Stimulated activated CD4-positive, alpha-beta T cell treated with anti-CD3 and anti-CD28 coated beads, Interleukin-1b, Interleukin-23, amount 100 ng/mL, for 4 hours (primary cell): ENCODE results near the gene PPP1R16B.

ENCODE experiments used
- DNase-seq, 2 donors: peaks; one replicate each; pipeline ENCODE4 v3.0.0-alpha.2; 2020; ENCODE audit warnings: low read depth in 2 of 2

Gene PPP1R16B

DNA sequence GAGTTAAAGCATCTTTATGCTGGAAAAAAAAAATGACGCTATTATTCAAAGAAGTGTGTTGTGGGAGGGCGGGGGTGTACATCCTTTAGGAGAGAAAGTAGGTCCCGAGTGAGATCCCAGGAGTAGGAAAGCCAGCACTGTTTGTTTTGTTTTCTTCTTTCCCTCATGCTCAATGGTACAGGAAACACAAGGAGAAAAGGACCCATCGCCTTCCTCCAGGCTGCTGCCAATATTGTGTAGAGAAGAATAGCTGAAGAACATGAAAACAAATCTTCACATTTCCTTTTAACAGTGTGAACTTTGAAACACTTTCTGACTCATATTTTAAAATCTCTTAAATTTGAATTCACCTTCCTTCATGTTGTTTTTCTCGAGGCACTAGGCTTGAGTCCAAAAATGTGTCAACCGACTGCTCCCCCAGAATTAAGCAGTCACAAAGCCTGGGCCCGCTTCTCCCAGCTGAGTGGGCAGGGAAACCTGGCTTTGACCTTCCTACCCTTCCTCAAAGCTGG lies 22.3 kb downstream of the PPP1R16B start:
- no peak for DNase-seq

DNA sequence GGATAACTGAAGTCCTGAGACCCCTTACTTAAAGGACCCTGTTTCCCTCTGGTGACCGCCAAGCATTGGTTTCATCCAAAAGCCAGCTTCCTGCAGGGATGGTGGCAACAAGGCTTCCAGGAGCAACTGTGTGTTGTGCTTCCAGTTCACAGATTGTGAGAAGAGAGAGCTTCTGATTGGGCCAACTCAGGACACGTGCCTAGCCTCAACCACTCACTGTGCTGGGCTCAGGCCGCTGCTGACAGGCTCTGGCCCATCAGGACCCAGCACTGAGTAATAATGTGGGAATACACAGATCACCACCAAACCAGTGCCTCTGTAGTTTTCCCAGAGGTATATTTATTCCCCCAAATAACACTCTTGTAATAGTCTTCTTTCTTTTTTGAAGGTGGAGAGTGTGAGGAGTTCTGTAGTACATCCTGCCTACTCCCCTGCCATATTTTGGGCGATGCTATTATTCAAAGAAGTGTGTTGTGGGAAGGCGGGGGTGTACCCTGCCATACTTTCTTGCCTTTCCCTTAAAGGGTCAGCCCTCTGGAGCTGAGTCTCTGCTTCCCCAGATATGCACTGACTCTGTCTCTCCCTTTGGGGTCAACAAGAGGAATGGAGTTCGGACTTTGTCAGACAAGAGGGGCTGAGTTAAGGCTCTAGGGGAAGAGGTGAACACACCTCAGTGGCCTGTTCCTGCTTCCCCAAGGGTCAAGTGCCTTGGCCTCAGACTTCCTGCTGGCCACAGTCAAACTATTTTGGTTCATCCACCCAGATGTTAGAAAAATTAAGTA lies 23.2 kb downstream of the PPP1R16B start:
- no peak for DNase-seq

GRCh38 chr20:38829296-38829875 lies 23.9 kb downstream of the PPP1R16B start:
- DNase-seq, result no peak

DNA sequence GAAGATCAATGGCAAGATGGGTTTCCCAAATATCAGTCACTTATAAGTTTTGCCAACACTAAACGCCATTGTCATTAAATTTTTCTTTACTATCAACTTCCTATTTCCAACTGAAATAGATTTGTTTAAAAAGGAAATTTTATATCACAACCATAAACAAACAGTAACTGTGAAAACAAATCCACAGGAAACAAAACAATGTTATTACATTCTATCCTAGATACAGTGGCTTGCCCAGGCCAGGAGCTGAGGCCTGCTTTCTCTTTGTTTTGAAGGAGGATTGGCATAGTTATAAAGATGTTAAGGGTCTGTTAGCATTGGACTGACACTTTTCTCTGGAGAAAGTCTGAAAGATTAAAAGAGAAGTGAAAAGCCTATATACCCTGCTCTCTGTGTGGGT lies 24.9 kb downstream of the PPP1R16B start:
- no peak for DNase-seq

- DNase-seq, result no peak
Measured at GRCh38 chr20:38831049-38831691, 25.7 kb downstream of the PPP1R16B start.

DNA sequence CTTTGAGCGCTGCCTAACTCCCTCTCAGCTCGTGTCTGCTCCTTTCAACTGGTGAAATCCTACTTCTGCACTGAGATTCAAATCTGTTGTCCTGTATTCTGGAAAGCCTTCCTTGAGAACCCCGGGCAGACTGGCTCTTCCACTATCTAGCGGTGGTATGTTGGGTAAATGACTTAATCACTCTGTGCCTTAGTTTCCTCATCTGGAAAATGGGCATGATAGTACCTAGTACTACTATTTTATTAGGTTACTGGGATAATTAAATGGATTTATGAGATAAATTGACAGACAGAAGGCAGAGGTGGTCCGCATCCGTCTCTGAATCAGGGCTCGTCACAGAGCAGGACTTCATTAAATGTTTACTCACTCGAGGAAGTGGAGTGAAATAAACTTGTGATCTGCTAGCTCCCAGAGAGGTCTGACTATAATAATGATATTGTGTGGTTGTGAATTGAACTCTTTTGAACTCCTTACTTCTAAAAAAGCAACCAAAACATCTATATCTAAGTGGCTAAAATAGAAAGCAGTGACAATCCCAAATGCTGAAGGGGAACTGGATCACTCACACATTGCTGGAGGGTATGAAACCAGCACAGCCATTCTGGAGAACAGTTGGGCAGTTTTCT lies 26.6 kb downstream of the PPP1R16B start:
- no peak for DNase-seq

- no peak for DNase-seq
Measured at GRCh38 chr20:38833154-38833856, 27.8 kb downstream of the PPP1R16B start.

DNA sequence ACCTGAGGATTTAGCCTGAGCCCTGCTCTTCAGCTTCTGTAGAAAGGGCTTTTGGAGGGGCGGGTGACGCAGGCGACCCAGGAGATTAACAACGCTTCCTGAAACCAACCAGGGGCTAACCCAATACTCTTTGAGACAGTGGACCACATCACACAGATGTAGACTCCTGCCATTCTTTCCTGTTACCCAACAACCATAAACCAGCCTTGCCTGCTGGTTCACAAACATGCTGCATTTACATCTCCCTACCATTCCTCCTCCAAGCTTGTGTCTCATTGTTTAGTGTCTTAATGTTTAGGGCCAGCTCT lies 28.3 kb downstream of the PPP1R16B start:
- no peak for DNase-seq

- no peak for DNase-seq
Measured at GRCh38 chr20:38834868-38835267, 29.4 kb downstream of the PPP1R16B start.

DNA sequence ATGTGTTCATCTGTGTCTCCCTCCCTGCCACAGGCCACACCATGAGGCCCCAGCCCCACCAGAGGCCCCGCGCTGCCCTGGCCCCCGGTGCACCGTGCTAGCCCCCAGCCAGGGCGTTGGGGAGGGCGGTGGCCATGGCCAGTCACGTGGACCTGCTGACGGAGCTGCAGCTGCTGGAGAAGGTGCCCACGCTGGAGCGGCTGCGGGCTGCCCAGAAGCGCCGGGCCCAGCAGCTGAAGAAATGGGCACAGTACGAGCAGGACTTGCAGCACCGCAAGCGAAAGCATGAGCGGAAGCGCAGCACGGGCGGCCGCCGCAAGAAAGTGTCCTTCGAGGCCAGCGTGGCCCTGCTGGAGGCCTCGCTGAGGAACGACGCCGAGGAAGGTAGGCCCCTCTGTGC lies 30.3 kb downstream of the PPP1R16B start:
- DNase-seq, result no peak

GRCh38 chr20:38836991-38837390 lies 31.5 kb downstream of the PPP1R16B start:
- DNase-seq, result no peak

GRCh38 chr20:38838326-38838725 lies 32.8 kb downstream of the PPP1R16B start:
- DNase-seq, result no peak

GRCh38 chr20:38839563-38839962 lies 34.1 kb downstream of the PPP1R16B start:
- no peak for DNase-seq

GRCh38 chr20:38840053-38840893 lies 34.8 kb downstream of the PPP1R16B start:
- peak; percentile 24 to 52 for DNase-seq

DNA sequence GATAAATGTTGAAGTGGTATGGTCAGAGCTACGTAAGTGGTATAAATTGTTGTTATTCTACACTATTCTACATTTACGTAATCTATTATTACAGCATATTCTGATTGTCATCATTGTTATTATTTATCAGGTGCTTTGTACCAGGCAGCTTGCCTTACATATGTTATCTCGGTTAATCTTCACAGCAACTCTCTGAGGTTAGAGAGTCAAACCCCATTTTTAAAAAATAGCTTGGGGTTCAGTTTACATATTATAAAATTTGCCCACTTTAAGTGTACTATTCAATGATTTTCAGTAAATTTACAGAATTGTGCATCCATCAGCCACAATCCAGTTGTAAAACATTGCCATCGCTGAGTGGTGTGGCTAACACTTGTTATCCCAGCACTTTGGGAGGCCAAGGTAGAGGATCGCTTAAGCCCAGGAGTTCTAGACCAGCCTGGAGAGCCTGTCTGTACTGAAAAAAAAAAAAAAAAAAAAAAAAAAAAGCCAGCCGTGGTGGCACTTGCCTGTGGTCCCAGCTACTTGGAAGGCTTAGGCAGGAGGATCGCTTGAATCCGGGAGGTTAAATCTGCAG lies 35.5 kb downstream of the PPP1R16B start:
- DNase-seq, result no peak

- no peak for DNase-seq
Measured at GRCh38 chr20:38841570-38841969, 36.1 kb downstream of the PPP1R16B start.

- no peak for DNase-seq
Measured at GRCh38 chr20:38842026-38842425, 36.5 kb downstream of the PPP1R16B start.

DNA sequence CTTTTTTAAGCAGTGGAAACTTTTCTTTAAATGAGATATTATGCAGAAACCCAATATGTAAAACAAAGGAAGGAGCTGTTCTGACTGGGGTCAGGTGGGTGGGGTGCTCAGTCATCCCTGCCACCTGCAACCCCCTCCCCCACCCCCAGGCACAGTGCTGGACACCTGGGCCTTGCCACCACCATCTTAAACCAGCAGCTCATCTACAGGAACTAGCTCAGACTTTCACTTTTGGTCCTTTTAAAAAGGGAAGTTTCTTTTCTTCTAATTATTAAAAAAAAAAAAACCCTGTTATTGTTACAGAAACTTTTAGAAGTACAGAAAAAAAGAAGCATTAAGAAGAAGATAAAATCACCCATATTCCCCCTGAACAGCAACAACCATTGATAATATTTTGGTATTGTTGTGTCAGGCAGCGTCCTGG lies 37.1 kb downstream of the PPP1R16B start:
- DNase-seq, result peak; percentile 59 to 76

DNA sequence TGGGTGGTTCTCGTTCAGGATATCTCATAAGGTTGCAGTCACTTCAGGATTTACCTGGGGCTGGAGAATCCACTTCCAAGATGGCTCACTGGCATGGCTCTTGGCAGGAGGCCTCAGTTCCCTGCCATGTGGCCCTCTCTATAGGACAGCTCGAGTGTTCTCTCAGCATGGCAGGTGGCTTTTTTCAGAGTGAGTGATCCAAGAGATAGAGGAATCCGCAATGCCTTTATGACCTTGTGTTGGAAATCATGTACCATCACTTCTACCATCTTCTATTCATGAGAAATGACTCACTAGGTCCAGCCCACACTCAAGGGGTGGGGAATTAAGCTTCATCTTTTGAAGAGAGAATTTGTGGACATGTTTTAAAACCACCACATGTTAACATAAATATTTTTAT lies 37.8 kb downstream of the PPP1R16B start:
- peak; percentile 20 to 36 for DNase-seq

GRCh38 chr20:38844963-38845362 lies 39.5 kb downstream of the PPP1R16B start:
- no peak for DNase-seq

- DNase-seq, result no peak
Measured at GRCh38 chr20:38847840-38848239, 42.3 kb downstream of the PPP1R16B start.
